ENCODE data around the gene RFLNA.

- no peak for TF ChIP-seq EP300 (IDR thresholded peaks at IDR 0.05)
- TF ChIP-seq CTCF (IDR thresholded peaks at IDR 0.05), result no peak
Measured at GRCh38 chr12:124247331-124247730, 47.6 kb upstream of the RFLNA start.
